Mesenchymal stem cell (in vitro differentiated cells and primary cell): ENCODE data around the gene HHIPL1.
A peak's percentile ranks its signal among the peaks of the same experiment; 100 is the strongest.

ENCODE experiments used
- DNase-seq: peaks from one replicate; pipeline ENCODE4 v3.0.0-alpha.2; 2013
- H2AFZ ChIP-seq: one replicate; pipeline ENCODE4 v1.6.1; 2013; ENCODE audit warnings: low read depth, mild to moderate bottlenecking, control low read depth, inconsistent platforms, low read length, moderate library complexity
- H2AK5ac ChIP-seq: 2 replicates; pipeline ENCODE4 v1.6.1; 2013; ENCODE audit warnings: low read length, moderate library complexity, mild to moderate bottlenecking, inconsistent platforms; ENCODE audit not compliant: severe bottlenecking
- H2BK120ac ChIP-seq: one replicate; pipeline ENCODE4 v1.6.1; 2013; ENCODE audit warnings: low read depth, mild to moderate bottlenecking, inconsistent platforms, low read length, moderate library complexity
- H2BK12ac ChIP-seq, 2 experiments: one replicate each; pipeline ENCODE4 v1.6.1; 2013; ENCODE audit warnings: inconsistent platforms in 2 of 2, low read length in 2 of 2, mild to moderate bottlenecking in 2 of 2, moderate library complexity in 2 of 2, control low read depth in 1 of 2
- H2BK15ac ChIP-seq: one replicate; pipeline ENCODE4 v1.6.1; 2013; ENCODE audit warnings: mild to moderate bottlenecking, low read depth, inconsistent platforms; ENCODE audit not compliant: poor library complexity, severe bottlenecking
- H2BK5ac ChIP-seq: 2 replicates; pipeline ENCODE4 v1.6.1; 2013; ENCODE audit warnings: low read depth, mild to moderate bottlenecking, low read length, control low read depth, inconsistent platforms; ENCODE audit not compliant: poor library complexity, severe bottlenecking
- H3K14ac ChIP-seq, 2 experiments: one replicate each; pipeline ENCODE4 v1.6.1; 2013; ENCODE audit warnings: inconsistent platforms in 2 of 2, low read length in 2 of 2, control low read depth in 1 of 2, mild to moderate bottlenecking in 1 of 2, moderate library complexity in 1 of 2
- H3K18ac ChIP-seq, 2 experiments: one replicate each; pipeline ENCODE4 v1.6.1; 2013; ENCODE audit warnings: inconsistent platforms in 2 of 2, low read length in 2 of 2, control low read depth in 1 of 2, low read depth in 1 of 2, mild to moderate bottlenecking in 1 of 2
- H3K23ac ChIP-seq, 2 experiments: one replicate each; pipeline ENCODE4 v1.6.1; 2013; ENCODE audit warnings: inconsistent platforms in 2 of 2, low read length in 2 of 2, mild to moderate bottlenecking in 2 of 2, moderate library complexity in 2 of 2, control low read depth in 1 of 2
- H3K27ac ChIP-seq: 2 replicates; pipeline ENCODE4 v1.5.1; 2013; ENCODE audit warnings: mild to moderate bottlenecking, moderate library complexity, low read length, control low read depth, inconsistent platforms; ENCODE audit not compliant: poor library complexity, severe bottlenecking
- H3K27me3 ChIP-seq, 2 experiments: 2 replicates each; pipeline versions ENCODE4 v1.6.1 to v1.7.0; 2013; ENCODE audit warnings: low read length in 2 of 2, mild to moderate bottlenecking in 2 of 2, moderate library complexity in 2 of 2, control low read depth in 1 of 2, inconsistent platforms in 1 of 2; ENCODE audit not compliant: control insufficient read depth in 1 of 2, insufficient read depth in 1 of 2
- H3K36me3 ChIP-seq, 2 experiments: 2 replicates each; pipeline versions ENCODE4 v1.6.1 to v1.7.0; 2013; ENCODE audit warnings: low read length in 2 of 2, control low read depth in 1 of 2, inconsistent platforms in 1 of 2, low read depth in 1 of 2, mild to moderate bottlenecking in 1 of 2; ENCODE audit not compliant: insufficient read depth in 2 of 2, control insufficient read depth in 1 of 2
- H3K4ac ChIP-seq, 2 experiments: one replicate each; pipeline ENCODE4 v1.6.1; 2013; ENCODE audit warnings: inconsistent platforms in 2 of 2, low read length in 2 of 2, mild to moderate bottlenecking in 2 of 2, moderate library complexity in 2 of 2, control low read depth in 1 of 2, low read depth in 1 of 2
- H3K4me1 ChIP-seq: 2 replicates; pipeline ENCODE4 v1.6.1; 2013; ENCODE audit warnings: low read depth, low read length, control low read depth; ENCODE audit not compliant: control insufficient read depth, insufficient read depth
- H3K4me2 ChIP-seq: 2 replicates; pipeline ENCODE4 v1.6.1; 2013; ENCODE audit warnings: low read length, mild to moderate bottlenecking, inconsistent platforms; ENCODE audit not compliant: poor library complexity, severe bottlenecking
- H3K4me3 ChIP-seq, 2 experiments: 2 replicates each; pipeline versions ENCODE4 v1.5.1 to v1.7.0; 2013; ENCODE audit warnings: low read length in 2 of 2, mild to moderate bottlenecking in 2 of 2, control low read depth in 1 of 2, low read depth in 1 of 2; ENCODE audit not compliant: insufficient read depth in 1 of 2
- H3K79me1 ChIP-seq: replicated peaks from 2 replicates; pipeline ENCODE4 v1.6.1; 2013; ENCODE audit warnings: mild to moderate bottlenecking, control low read depth, low read length, inconsistent platforms; ENCODE audit not compliant: poor library complexity, severe bottlenecking
- H3K9ac ChIP-seq: 2 replicates; pipeline ENCODE4 v1.7.0; 2013; ENCODE audit warnings: mild to moderate bottlenecking, low read length, moderate library complexity
- H3K9me3 ChIP-seq: 2 replicates; pipeline ENCODE4 v1.7.0; 2013; ENCODE audit warnings: mild to moderate bottlenecking, low read length; ENCODE audit not compliant: control insufficient read depth
- H4K8ac ChIP-seq: one replicate; pipeline ENCODE4 v1.6.1; 2013; ENCODE audit warnings: inconsistent platforms, mild to moderate bottlenecking, low read length, moderate library complexity
- H4K91ac ChIP-seq: one replicate; pipeline ENCODE4 v1.6.1; 2013; ENCODE audit warnings: mild to moderate bottlenecking, low read length, inconsistent platforms
- WGBS: methylation state at CpG from one replicate; pipeline ENCODE4 v1.1.7; 2013; ENCODE audit warnings: mixed read lengths; 5-methylcytosine and 5-hydroxymethylcytosine counted together

The HHIPL1 gene

GRCh38 chr14:99616832-99617800 lies 27.8 kb upstream of the HHIPL1 start:
- Histone ChIP-seq H2BK5ac (no peak overlapping the region), H3K9me3 (no peaks in the 10 kb centered on the region), H2AK5ac (no peak overlapping the region), H3K27ac (no peak overlapping the region), H4K91ac (no peak overlapping the region), H3K4me1 (peaks cover 18% of the 10 kb centered on the region), H3K4me2 (no peak overlapping the region), H3K23ac (no peak overlapping the region), H3K9ac (no peak overlapping the region), H4K8ac (no peak overlapping the region), H3K27me3 (peaks cover 5 to 64% of the 10 kb centered on the region in 2 experiments), H3K14ac (no peak overlapping the region), H2BK12ac (no peak overlapping the region), H2BK120ac (no peak overlapping the region), H3K79me1 (no peaks in the 10 kb centered on the region), H3K36me3 (no peaks in the 10 kb centered on the region), H2AFZ (no peak overlapping the region), H2BK15ac (peak overlapping the region; percentile 46), H3K4me3 (no peak overlapping the region), H3K18ac (no peak overlapping the region), H3K4ac (no peak overlapping the region)
- DNase-seq = peak; percentile 27
- 72% methylated on average over 12 of the region's 16 CpGs for whole genome bisulfite sequencing

GRCh38 chr14:99619835-99620834 lies 24.8 kb upstream of the HHIPL1 start:
- peaks cover 0 to 58% of the 10 kb centered on the region in 2 experiments for H3K27me3 ChIP-seq

GRCh38 chr14:99621948-99622347 lies 23.0 kb upstream of the HHIPL1 start:
- no peak overlapping the region for H2BK120ac ChIP-seq
- no peak overlapping the region for H2AFZ ChIP-seq
- no peak overlapping the region for H4K8ac ChIP-seq
- H3K27me3 ChIP-seq = peaks cover 0 to 59% of the 10 kb centered on the region in 2 experiments
- H3K23ac ChIP-seq = no peak overlapping the region
- H2AK5ac ChIP-seq = no peak overlapping the region
- H3K36me3 ChIP-seq = no peaks in the 10 kb centered on the region
- DNase-seq = no peak
- H3K14ac ChIP-seq = no peak overlapping the region
- no peak overlapping the region for H4K91ac ChIP-seq
- no peaks in the 10 kb centered on the region for H3K79me1 ChIP-seq
- no peak overlapping the region for H2BK15ac ChIP-seq
- 93% methylated on average over 6 of the region's 6 CpGs for WGBS
- no peak overlapping the region for H3K9ac ChIP-seq
- H3K18ac ChIP-seq = no peak overlapping the region
- no peak overlapping the region for H2BK12ac ChIP-seq
- H3K4me1 ChIP-seq = peaks cover 20% of the 10 kb centered on the region
- H3K4me3 ChIP-seq = no peak overlapping the region
- no peak overlapping the region for H3K4me2 ChIP-seq
- H2BK5ac ChIP-seq = no peak overlapping the region
- no peak overlapping the region for H3K4ac ChIP-seq
- H3K9me3 ChIP-seq = no peaks in the 10 kb centered on the region
- H3K27ac ChIP-seq = no peak overlapping the region

More at GRCh38 chr14:99619835-99620834, 24.8 kb upstream of the HHIPL1 start:
- H4K91ac ChIP-seq = peak overlapping the region; percentile 28
- H3K36me3 ChIP-seq = no peaks in the 10 kb centered on the region
- H3K18ac ChIP-seq = peak overlapping the region in 1 of 2 experiments; percentile 41
- no peak overlapping the region for H3K27ac ChIP-seq
- H3K9me3 ChIP-seq = no peaks in the 10 kb centered on the region
- peak overlapping the region; percentile 54 for H2AK5ac ChIP-seq
- 33% methylated on average over 12 of the region's 13 CpGs for WGBS
- H2BK120ac ChIP-seq = peak overlapping the region; percentile 27
- H2BK12ac ChIP-seq = peak overlapping the region in 1 of 2 experiments; percentile 59
- DNase-seq = peak; percentile 56
- H2BK15ac ChIP-seq = peak overlapping the region; percentile 7
- peak overlapping the region; percentile 18 for H2AFZ ChIP-seq
- H3K14ac ChIP-seq = no peak overlapping the region
- H3K79me1 ChIP-seq = no peaks in the 10 kb centered on the region
- H2BK5ac ChIP-seq = no peak overlapping the region
- no peak overlapping the region for H3K4me3 ChIP-seq
- peak overlapping the region in 1 of 2 experiments; percentile 7 for H3K4ac ChIP-seq
- H3K9ac ChIP-seq = no peak overlapping the region
- no peak overlapping the region for H3K23ac ChIP-seq
- no peak overlapping the region for H3K4me2 ChIP-seq
- peaks cover 20% of the 10 kb centered on the region for H3K4me1 ChIP-seq
- H4K8ac ChIP-seq = peak overlapping the region; percentile 70
